Adrenal gland (tissue), 5 donors: ENCODE measurements around the gene MTHFD2L.

Experiments used
- CTCF ChIP-seq, 6 experiments: fragments of 450-650 bp in 4 of 6; fragments of 200-600 bp in 2 of 6; sonication (generic) in 1 of 6; IDR thresholded peaks; 1 replicate in 5 of 6; 2 replicates in 1 of 6; pipeline versions ENCODE4 v1.5.1 to v1.8.0; 2016 to 2021; ENCODE audit warnings: antibody characterized with exemption in 6 of 6, mild to moderate bottlenecking in 2 of 6, moderate library complexity in 1 of 6
- POLR2A ChIP-seq, 2 donors: fragments of 450-650 bp; IDR thresholded peaks; one replicate each; pipeline ENCODE4 v1.6.1; 2017; ENCODE audit warnings: antibody characterized with exemption in 2 of 2, mild to moderate bottlenecking in 2 of 2, moderate library complexity in 1 of 2
- donor health status: DM: no; HTN: no; CAD: no.

GRCh38 chr4:74110670-74111069 is 47.2 kb upstream of the MTHFD2L start:
- no peak for TF ChIP-seq CTCF (IDR thresholded peaks at IDR 0.05)
- no peak for TF ChIP-seq POLR2A (IDR thresholded peaks at IDR 0.05)
